ENCODE results near the gene DLG2. TPM values are rescaled to one million over a fixed set of nuclear protein-coding genes. Genes with fewer than 3 reads are reported as not detected.

The DLG2 gene
- polyA plus RNA-seq, 3 donors: 0.24 to 0.39 TPM; not detected in 1

DNA sequence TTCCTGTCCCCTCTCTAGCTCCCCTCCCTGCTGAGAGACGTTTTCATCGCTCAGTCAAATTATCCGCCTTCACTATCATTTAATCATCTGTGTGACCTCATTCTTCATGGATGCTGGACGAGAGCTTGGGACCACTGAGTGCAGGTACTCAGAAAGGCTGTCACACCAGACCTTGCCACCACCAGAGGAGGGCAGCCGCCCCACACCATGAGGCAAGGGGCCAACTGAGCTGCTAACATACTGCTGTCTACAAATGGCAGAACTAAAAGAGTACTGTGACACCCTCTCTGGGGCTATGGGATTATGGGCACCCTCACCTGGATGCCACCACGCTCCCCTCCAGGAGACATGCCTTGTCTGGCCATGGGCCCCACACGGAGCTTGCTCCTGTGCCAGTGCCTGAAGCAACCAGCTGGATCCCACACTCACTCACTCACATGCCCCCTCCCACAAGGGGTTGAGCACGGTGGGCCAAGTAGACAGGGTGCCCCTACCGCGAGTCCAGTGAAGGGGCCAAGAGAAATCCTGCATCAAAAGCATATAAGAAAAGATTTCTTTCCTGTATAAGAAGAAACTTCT lies 1670.9 kb downstream of the DLG2 start:
- intact Hi-C loops (cut with micrococcal nuclease): no loop called here
- H3K9ac ChIP-seq (ENCODE audit: insufficient read depth, low read length, poor library complexity, severe bottlenecking): no peak overlapping the region
- H3K4me3 Mint-ChIP-seq: no peak overlapping the region

DNA sequence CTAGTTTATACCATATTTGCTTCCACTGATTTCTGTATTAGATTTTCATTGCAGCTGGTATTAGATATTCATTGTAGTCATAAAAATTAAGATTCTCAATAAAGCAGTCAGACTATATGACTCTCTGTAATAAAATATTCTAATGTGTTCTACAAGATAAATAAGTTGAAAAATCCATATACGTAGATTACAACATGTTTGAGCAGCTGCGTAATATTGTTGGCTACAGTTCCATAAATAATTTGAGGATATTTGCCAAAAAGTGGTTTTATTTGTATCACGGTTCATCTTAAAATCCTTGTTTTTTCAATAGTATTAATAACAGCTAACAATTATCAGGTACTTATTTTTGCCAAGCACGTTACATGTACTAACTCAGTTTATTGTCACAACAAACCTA lies 1672.4 kb downstream of the DLG2 start:
- no CpG with 5 or more reads among the region's 4 CpGs for WGBS (ENCODE audit: insufficient coverage)
- H3K27me3 Mint-ChIP-seq (ENCODE audit: low read depth in 3 of 3): no peaks in the 10 kb centered on the region
- Histone ChIP-seq H3K4me3 (replicated peaks in 1 of 3; ENCODE audit: low read depth in 2 of 3, low read length in 3 of 3) (no peak overlapping the region), H3K9ac (ENCODE audit: insufficient read depth, low read length, poor library complexity, severe bottlenecking) (no peak overlapping the region), H3K27me3 (ENCODE audit: control insufficient read depth in 2 of 2, insufficient read depth in 2 of 2, low read length in 2 of 2) (no peaks in the 10 kb centered on the region), H4K20me1 (ENCODE audit: insufficient read depth, low read length) (no peaks in the 10 kb centered on the region), H3K79me2 (ENCODE audit: insufficient read depth, low read length) (no peaks in the 10 kb centered on the region), H2AFZ (ENCODE audit: insufficient read depth, low read depth, low read length, poor library complexity, severe bottlenecking) (no peak overlapping the region), H3K4me1 (ENCODE audit: control insufficient read depth in 1 of 2, insufficient read depth in 2 of 2, low read length in 2 of 2) (no peaks in the 10 kb centered on the region), H3K27ac (ENCODE audit: low read depth in 1 of 2, low read length in 2 of 2) (no peak overlapping the region), H3K36me3 (replicated peaks in 1 of 2; ENCODE audit: control insufficient read depth in 1 of 2, insufficient read depth in 2 of 2, low read length in 2 of 2) (no peaks in the 10 kb centered on the region), H3K4me2 (replicated peaks; ENCODE audit: extremely low read depth, low read length, poor library complexity, severe bottlenecking) (no peak overlapping the region), H3K9me3 (replicated peaks in 1 of 2; ENCODE audit: control insufficient read depth in 1 of 2, insufficient read depth in 1 of 2, low read length in 2 of 2) (no peaks in the 10 kb centered on the region)
- TF ChIP-seq, protein P1, sequence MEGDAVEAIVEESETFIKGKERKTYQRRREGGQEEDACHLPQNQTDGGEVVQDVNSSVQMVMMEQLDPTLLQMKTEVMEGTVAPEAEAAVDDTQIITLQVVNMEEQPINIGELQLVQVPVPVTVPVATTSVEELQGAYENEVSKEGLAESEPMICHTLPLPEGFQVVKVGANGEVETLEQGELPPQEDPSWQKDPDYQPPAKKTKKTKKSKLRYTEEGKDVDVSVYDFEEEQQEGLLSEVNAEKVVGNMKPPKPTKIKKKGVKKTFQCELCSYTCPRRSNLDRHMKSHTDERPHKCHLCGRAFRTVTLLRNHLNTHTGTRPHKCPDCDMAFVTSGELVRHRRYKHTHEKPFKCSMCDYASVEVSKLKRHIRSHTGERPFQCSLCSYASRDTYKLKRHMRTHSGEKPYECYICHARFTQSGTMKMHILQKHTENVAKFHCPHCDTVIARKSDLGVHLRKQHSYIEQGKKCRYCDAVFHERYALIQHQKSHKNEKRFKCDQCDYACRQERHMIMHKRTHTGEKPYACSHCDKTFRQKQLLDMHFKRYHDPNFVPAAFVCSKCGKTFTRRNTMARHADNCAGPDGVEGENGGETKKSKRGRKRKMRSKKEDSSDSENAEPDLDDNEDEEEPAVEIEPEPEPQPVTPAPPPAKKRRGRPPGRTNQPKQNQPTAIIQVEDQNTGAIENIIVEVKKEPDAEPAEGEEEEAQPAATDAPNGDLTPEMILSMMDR (IDR thresholded peaks at IDR 0.05): no peak
- no peaks in the 10 kb centered on the region for H3K4me1 Mint-ChIP-seq
- no peaks in the 10 kb centered on the region for H3K36me3 Mint-ChIP-seq
- no peak for DNase-seq
- H3K9me3 Mint-ChIP-seq: peaks cover 0 to 4% (median 2%) of the 10 kb centered on the region in 7 donors
- H3K27ac Mint-ChIP-seq: no peak overlapping the region
- no peak overlapping the region for H3K4me3 Mint-ChIP-seq
- intact Hi-C loops (cut with micrococcal nuclease): no loop called here

More for the DNA sequence above, 1670.9 kb downstream of the DLG2 start:
- Histone ChIP-seq H3K27me3 (ENCODE audit: control insufficient read depth in 2 of 2, insufficient read depth in 2 of 2, low read length in 2 of 2) (no peaks in the 10 kb centered on the region), H3K4me1 (ENCODE audit: control insufficient read depth in 1 of 2, insufficient read depth in 2 of 2, low read length in 2 of 2) (no peaks in the 10 kb centered on the region), H2AFZ (ENCODE audit: insufficient read depth, low read depth, low read length, poor library complexity, severe bottlenecking) (no peak overlapping the region), H3K9me3 (replicated peaks in 1 of 2; ENCODE audit: control insufficient read depth in 1 of 2, insufficient read depth in 1 of 2, low read length in 2 of 2) (no peaks in the 10 kb centered on the region), H3K27ac (ENCODE audit: low read depth in 1 of 2, low read length in 2 of 2) (no peak overlapping the region), H3K4me3 (replicated peaks in 1 of 3; ENCODE audit: low read depth in 2 of 3, low read length in 3 of 3) (no peak overlapping the region), H3K36me3 (replicated peaks in 1 of 2; ENCODE audit: control insufficient read depth in 1 of 2, insufficient read depth in 2 of 2, low read length in 2 of 2) (no peaks in the 10 kb centered on the region), H3K4me2 (replicated peaks; ENCODE audit: extremely low read depth, low read length, poor library complexity, severe bottlenecking) (no peak overlapping the region), H3K79me2 (ENCODE audit: insufficient read depth, low read length) (no peaks in the 10 kb centered on the region), H4K20me1 (ENCODE audit: insufficient read depth, low read length) (no peaks in the 10 kb centered on the region)
- TF ChIP-seq, protein P1 (IDR thresholded peaks at IDR 0.05): no peak
- 91% methylated on average over 5 of the region's 10 CpGs for WGBS (ENCODE audit: insufficient coverage)
- Mint-ChIP-seq H3K27ac (no peak overlapping the region), H3K27me3 (ENCODE audit: low read depth in 3 of 3) (no peaks in the 10 kb centered on the region), H3K36me3 (no peaks in the 10 kb centered on the region), H3K4me1 (no peaks in the 10 kb centered on the region), H3K9me3 (peaks cover 0 to 4% (median 2%) of the 10 kb centered on the region in 7 donors)
- no peak for DNase-seq

All from CD14-positive monocyte (primary cell).